Occipital lobe (tissue), 2 donors: ENCODE results near the gene MAD1L1. TPM values are rescaled to one million over a fixed set of nuclear protein-coding genes. Genes with fewer than 3 reads are reported as not detected.
"Not testable (repeated sequence)": the region's sequence is repeated elsewhere in the genome, so short reads cannot be mapped to it uniquely, and the experiment has no call there.

Experiments used
- DNase-seq: peaks from one replicate; lab custom pipeline; 2025; lab: John Stamatoyannopoulos, UW
- total RNA-seq: library from RNA; depleted of rRNA; stranded (reverse); fragments of >200 nt; gene quantifications from one replicate; pipeline ENCODE4 v1.2.3, GENCODE V29; 2014

The MAD1L1 gene
- total RNA-seq, 1 donor from 2014 or later = 24.2 TPM

- DNase-seq = no peak
Measured at GRCh38 chr7:2048006-2048405, 184.7 kb downstream of the MAD1L1 start.

- no peak for DNase-seq
Measured at GRCh38 chr7:2046581-2047565, 185.9 kb downstream of the MAD1L1 start.

DNA sequence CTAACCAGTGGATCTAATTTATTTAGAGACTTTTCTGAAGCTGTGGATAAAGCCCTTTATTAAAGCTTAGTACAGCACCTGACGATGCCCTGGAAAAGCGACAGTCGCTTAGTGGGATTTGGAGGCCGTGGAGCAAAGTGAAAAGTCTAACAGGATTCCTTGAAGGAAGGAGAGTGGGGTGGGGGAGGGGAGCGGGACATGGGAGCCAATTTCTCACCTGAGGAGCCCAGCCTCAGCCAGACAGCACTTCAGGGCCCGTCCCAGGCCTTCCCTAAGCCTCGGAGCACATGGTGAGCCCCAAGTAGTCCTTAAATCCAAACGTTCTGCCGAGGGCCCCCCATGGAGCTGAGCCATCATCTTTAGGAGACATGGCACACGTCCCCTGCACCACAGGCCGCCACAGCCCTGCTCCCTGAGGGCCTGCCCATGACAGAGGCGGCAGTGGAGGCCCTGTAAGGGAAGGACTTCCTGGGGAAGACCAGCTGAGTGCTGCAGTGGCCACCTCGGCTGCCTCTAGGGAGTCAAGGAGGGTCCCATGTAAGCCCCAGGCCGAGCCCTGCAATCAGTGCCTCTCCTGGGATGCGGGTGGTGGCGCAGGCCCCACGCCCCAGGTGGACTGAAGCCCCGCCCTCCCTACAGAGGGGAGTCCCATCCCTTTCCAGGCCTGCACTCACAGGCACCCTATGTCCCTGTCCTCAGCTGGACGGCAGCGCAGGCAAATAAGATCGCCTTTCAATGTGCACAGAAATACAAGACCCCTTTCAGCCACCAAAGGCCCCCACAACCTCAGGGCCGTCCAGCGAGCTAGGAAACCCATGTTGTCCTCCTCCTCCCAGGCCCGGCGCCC lies 187.0 kb downstream of the MAD1L1 start:
- DNase-seq = no peak

DNA sequence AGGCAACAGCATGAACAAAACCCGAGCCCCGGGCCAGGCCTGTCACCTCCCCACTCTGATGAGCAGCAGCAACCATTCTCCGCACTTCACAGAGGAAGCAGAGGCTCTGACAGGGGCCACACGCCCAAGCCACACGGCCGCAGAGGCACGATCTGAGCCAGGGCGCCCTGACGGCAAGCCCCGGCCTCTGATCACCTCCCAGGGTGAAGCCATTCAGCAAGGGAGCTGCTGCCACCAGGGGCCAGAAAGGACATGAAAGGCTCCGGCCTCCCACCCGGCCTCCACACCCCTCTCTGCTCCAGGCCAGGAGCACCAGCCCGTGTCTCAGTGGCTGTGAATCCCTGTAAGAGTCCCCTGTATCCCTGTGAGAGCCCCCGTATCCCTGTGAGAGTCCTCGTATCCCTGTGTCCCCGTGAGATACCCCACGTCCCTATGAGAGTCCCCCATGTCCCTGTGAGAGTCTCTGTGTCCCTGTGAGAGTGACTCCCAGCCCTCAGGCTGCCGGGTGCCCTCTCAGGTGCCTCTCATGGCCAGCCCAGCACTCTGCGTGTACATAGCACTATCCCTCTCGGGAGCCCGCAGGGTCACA lies 187.8 kb downstream of the MAD1L1 start:
- no peak for DNase-seq

DNA sequence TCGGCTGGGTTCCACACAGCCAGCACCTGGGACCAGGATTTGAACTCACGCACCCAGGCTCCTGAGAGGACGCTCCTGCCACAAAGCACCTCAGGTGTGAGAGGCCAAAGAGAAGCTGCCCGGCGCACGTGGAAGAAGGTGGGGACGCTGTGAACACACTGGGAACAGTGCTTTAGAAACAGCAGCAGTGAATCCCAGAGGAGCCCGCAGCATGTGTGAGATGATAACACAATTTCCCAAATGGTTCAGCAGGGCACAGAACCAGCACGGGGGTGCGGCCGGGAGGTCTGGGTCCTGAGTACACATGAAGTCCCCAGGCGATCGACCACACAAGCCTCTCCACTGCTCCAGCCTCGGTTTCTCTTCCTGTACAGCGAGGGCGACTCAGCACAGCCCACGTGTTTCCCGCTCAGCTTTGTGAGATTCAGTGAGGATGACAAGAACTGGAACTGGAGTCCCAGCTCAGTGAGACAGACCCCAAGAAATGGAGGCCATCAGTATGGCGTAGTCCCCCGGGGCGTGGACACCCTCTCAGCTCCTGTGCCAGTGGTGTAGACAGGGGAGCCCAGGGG lies 188.3 kb downstream of the MAD1L1 start:
- DNase-seq = no peak

DNA sequence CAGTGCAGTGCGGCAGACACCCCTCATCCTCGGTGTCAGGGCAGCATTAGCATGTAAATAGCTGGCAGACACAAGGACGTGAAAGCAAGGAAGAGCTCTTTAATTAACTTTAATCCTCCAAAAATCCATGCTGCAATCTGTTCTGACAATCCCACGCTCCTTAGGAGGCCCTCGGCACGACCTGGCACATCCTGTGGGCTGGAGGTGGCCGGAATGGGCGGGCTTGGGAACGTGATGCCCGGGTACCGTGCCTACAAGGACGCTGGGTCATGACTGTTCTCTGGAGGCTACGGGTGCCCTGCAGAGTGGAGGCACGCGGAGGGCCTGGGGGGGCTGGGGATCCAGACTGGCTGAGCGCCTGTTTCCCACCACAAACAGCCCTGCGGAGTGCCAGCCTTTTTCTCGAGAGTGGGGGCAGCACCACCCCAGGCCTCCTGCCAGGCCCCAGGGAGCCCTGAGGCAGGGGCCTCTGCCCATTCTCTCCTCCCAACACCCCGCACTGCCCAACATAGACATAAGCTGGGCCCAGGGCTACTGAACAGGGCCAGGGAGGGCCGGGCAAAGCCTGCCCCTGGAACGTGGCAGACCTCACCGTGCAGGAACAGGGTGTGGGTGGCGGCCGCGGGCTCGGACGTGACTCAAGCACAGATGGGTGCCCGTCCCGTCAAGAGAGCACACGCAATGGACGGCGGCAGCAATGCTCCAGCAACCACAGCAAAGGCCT lies 189.3 kb downstream of the MAD1L1 start:
- no peak for DNase-seq

DNA sequence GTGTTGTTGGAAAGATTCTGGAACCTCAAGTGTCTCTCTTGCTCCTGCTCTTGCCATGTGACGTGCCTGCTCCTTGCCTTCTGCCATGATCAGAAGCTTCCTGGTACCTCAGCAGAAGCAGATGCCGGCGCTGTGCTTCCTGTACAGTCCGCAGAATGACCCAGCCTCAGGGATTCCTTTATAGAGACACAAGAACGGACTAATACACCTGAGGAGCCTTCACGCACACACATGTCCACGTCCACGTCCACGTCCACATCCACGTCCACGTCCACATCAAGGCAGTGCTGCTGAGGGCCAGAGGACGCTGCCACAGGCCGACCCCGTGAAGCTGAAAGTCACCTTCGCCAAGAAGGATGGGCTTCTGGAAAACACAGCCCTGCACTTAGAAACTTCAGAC lies 190.1 kb downstream of the MAD1L1 start:
- DNase-seq = no peak

DNA sequence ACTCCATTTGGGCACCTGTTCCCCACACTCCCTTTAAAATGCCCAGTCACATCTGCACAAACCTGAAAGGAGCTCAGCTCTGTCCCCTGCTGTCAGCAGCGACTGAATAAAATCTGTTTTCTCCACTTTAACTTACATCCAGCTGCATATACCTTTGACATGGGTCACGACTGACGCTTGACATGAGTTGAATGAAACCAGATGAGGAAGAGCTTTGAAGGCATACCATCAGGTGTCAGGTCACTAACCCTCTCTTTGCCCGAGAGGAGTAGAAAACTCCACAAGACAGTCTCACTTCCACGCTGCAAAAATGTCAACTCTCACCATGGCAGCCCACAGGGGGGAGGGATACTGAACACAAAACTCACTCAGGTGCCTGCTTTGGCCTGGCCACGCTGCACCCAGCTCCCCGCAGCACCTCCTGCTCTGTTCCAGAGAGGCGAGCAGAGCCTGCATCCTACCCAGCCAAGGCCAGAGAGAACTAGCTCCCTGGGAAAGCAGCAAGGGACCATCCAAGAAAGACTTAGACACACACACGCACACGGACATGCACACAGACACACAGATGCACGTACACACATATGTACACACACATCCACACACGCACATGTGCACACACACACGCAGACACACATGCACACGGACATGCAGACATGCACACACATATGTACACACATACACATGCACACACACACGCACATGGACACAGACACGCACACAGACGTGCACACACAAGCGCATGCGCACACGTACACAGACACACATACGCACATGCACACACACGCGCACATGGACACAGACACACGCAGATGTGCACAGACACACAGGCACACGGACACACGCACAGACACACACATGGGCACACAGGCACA lies 191.0 kb downstream of the MAD1L1 start:
- DNase-seq = no peak

- DNase-seq = no peak
Measured at GRCh38 chr7:2040893-2041270, 191.9 kb downstream of the MAD1L1 start.

DNA sequence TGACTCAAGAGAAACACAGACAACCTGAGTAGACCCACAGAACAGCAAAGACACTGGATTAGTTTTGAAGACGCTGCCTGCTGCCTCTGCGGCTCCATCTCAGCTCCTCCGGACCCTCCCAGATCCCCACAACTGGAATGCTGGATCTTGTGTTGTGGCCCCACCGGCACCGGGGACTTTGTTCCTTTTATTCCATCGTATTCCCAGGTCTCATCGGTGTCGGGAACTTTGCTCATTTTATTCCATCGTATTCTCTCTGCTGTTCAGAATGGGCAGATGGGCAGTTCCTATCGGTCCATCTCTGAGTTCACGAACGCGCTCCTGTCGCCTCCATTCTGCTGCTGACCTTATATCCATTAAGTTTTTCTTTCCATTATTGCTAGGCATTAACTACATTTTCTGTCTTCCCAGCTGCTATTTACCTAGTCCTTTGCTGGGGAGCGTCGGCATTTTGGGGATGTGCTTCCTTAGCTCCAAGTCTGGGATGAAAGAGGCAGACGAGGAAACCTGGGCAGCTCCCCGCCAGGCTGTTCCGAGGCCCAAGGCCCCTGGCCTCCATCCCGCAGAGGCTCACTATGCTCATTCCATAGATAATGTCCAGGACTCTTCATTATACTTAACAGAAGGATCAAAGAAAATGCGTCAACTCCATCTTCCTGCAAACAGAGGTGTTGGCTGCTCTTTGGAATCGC lies 192.4 kb downstream of the MAD1L1 start:
- no peak for DNase-seq

DNA sequence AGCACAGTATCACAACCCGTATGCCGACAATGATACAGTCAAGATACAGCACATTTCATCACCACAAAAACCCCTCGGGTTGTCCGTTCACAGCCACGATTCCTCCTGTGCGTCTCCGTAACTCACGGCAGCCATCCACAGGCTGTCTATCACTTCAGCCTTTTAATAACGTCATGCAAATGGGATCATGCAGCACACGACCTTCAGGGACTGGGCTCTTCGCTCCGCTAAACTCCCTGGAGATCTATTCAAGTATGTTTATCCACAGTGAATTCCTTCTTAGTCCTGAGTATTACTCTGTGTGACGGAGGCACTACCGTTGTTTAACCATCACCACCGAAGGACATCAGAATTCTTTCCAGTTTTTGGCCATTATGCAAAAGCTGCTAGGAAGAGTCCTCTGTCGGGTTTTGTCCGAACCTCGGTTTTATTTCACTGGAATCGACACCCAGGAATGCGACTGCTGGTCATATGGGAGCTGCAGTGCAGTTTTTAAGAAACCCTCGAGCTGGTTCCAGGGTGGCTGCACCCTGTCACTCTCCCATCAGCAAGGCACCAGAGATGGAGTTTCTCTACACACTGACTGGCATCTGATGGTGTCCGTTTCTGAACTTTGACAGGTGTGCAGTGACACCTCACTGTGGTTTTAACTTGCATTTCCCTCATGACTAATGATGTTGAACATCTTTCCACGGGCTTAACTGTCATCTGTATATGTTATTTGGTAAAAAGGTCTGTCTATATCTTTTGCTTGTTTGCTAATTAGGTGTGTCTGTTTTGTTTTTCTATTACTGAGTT lies 193.6 kb downstream of the MAD1L1 start:
- DNase-seq = no peak

DNA sequence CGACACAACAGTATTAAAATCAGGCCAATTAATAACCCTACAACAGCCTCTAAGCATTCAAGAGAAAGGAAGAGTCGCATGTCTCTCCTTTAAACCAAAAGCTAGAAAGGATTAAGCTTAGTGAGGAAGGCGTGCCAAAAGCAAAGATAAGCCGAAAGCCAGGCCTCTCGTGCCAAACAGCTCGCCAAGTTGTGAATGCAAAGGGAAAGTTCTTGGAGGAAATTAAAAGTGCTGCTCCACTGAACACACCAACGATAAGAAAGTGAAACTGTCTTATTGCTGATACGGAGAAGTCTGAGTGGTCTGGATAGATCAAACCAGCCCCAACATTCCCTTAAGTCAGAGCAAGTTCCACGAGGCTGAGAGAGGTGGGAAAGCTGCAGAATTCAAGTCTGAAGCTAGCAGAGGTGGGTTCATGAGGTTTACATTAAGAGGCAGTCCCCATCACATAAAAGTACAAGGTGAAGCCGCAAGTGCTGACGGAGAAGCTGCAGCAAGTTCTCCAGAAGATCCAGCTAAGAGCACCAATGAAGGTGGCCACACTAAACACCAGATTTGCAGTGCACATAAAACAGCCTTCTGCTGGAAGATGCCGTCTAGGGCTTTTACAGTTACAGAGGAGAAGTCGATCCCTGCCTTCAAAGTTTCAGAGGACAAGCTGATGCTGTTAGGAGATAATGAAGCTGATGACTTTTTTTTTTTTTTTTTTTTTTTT lies 194.8 kb downstream of the MAD1L1 start:
- no peak for DNase-seq

DNA sequence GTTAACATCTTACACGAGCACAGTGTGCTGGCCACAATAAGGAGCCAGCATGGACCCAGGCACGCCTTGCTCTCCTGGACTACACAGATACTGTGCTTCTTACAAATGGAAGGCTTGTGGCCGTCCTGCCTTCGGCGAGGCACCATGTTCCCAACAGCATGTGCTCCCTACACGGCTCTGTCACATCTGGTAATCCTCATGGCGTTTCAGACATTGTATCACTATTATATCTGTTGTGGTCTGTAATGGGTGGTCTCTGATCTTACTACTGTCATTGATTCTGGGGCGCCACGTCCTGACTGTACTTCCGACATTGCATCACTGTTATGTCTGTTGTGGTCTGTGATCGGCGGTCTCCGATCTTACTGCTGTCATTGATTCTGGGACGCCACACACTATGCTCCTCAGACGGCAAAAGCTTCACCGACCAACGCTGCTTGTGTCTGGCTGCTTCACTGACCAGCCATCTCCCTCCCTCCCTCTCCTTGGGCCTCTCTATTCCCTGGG lies 195.4 kb downstream of the MAD1L1 start:
- DNase-seq = no peak

DNA sequence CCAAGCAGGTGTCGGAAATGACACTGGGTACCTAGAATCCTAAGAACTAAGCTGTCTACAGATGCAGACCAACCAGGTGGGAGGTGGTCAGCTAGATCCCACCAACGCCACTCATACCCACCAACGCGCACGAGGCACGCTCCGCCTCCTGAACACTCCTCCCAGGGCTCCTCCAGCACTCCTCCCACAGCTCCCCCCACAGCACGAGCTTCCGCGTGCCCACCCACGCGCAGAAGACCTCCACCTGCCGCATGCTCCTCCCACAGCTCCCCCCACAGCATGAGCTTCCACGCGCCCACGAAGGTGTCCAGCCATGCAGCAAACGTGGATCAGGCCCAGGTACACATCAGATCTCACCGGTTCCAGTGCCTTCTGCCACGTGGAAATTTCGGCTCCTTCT lies 196.0 kb downstream of the MAD1L1 start:
- DNase-seq = no peak

DNA sequence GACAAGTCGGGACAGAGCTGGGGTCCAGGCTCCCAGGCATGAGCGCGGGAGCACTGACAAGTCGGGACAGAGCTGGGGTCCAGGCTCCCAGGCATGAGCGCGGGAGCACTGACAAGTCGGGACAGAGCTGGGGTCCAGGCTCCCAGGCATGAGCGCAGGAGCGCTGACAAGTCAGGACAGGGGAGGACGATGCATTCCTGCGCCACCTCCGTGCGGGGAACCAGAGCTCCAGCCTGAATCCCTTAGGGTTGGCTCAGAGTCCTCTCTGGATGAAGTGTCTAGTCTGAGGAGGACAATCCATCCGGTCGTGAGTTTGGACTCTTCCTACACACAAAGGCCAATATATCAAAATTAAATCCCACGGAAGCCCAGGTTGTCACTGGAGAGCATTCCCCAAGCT lies 196.5 kb downstream of the MAD1L1 start:
- not testable (repeated sequence) for DNase-seq

GRCh38 chr7:2034291-2035201 lies 198.2 kb downstream of the MAD1L1 start:
- no peak for DNase-seq
